A549 (cell line): ENCODE data around the gene AXDND1.

Experiments used
- BCL3 ChIP-seq: fragments of >200 bp; sonication (Bioruptor Twin); formaldehyde crosslinking; IDR thresholded peaks from 3 replicates; pipeline ENCODE4 v1.6.1; 2016
- CBX2 ChIP-seq: fragments of 200-600 bp; sonication (generic); IDR thresholded peaks from 2 replicates; pipeline ENCODE4 v1.6.1; 2016; ENCODE audit warnings: low read depth, mild to moderate bottlenecking, borderline replicate concordance
- CEBPB ChIP-seq, 2 experiments: fragments of >200 bp in 1 of 2; sonication (Bioruptor Twin) in 1 of 2; formaldehyde crosslinking in 1 of 2; IDR thresholded peaks; 2 replicates each; pipeline ENCODE4 v1.6.1; 2012 to 2016
- KDM5A ChIP-seq: fragments of 200-600 bp; sonication (generic); IDR thresholded peaks from 2 replicates; pipeline ENCODE4 v1.6.1; 2016; ENCODE audit warnings: antibody characterized with exemption, mild to moderate bottlenecking
- NFE2L2 ChIP-seq: fragments of 150-350 bp; conservative IDR thresholded peaks from 2 replicates; pipeline ENCODE4 v1.6.1; 2014; ENCODE audit warnings: low read length
- POLR2A ChIP-seq: IDR thresholded peaks from 2 replicates; pipeline ENCODE4 v1.6.1; 2012; ENCODE audit warnings: mild to moderate bottlenecking, low read length
- ZNF302 ChIP-seq: fragments of 250-450 bp; sonication (Bioruptor Pico); IDR thresholded peaks from 2 replicates; pipeline ENCODE4 v1.9.0; 2021; ENCODE audit warnings: inconsistent platforms, mild to moderate bottlenecking, moderate library complexity
- TF ChIP-seq, protein P1 (sequence below): fragments of >200 bp; sonication (Bioruptor Twin); formaldehyde crosslinking; IDR thresholded peaks from 3 replicates; pipeline ENCODE4 v1.5.1; 2016
- TF ChIP-seq, protein P2 (sequence below): fragments of 250-450 bp; sonication (Bioruptor Pico); IDR thresholded peaks from 2 replicates; pipeline ENCODE4 v1.5.0; 2020; ENCODE audit warnings: low read depth, mild to moderate bottlenecking, moderate library complexity
- TF ChIP-seq, protein P3 (sequence below): fragments of 450-650 bp; IDR thresholded peaks from 2 replicates; pipeline ENCODE4 v1.6.1; 2014; ENCODE audit warnings: antibody characterized with exemption

DNA sequence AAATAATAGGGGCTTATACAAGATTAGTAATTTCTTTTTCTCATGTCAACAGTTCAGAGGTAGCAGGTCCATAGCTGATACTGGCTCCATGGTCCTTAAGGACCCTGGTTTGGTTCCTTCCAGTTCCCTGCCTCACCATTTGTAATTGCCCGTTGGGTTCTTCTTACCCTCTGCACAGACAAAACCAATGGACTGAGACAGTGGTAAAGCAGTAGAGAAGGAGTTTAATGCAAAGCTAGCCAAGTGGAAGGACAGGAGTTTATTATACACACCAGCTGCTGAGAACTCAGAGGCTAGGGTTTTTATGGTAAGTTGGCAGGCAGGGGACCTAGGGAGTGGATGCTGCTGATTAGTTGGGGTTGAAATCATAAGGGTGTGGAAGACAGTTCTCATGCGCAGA is 35.9 kb upstream of the AXDND1 start:
- TF ChIP-seq, protein P1, sequence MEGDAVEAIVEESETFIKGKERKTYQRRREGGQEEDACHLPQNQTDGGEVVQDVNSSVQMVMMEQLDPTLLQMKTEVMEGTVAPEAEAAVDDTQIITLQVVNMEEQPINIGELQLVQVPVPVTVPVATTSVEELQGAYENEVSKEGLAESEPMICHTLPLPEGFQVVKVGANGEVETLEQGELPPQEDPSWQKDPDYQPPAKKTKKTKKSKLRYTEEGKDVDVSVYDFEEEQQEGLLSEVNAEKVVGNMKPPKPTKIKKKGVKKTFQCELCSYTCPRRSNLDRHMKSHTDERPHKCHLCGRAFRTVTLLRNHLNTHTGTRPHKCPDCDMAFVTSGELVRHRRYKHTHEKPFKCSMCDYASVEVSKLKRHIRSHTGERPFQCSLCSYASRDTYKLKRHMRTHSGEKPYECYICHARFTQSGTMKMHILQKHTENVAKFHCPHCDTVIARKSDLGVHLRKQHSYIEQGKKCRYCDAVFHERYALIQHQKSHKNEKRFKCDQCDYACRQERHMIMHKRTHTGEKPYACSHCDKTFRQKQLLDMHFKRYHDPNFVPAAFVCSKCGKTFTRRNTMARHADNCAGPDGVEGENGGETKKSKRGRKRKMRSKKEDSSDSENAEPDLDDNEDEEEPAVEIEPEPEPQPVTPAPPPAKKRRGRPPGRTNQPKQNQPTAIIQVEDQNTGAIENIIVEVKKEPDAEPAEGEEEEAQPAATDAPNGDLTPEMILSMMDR, result no peak
- TF ChIP-seq, protein P2, sequence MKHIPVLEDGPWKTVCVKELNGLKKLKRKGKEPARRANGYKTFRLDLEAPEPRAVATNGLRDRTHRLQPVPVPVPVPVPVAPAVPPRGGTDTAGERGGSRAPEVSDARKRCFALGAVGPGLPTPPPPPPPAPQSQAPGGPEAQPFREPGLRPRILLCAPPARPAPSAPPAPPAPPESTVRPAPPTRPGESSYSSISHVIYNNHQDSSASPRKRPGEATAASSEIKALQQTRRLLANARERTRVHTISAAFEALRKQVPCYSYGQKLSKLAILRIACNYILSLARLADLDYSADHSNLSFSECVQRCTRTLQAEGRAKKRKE (CRISPR knock-in tag), result no peak
- TF ChIP-seq NFE2L2 (no peak), CBX2 (no peak), ZNF302 (CRISPR knock-in tag) (no peak), CEBPB (IDR thresholded peaks at IDR 0.05) (no peak), KDM5A (no peak), BCL3 (no peak), POLR2A (no peak)
- TF ChIP-seq, protein P3, sequence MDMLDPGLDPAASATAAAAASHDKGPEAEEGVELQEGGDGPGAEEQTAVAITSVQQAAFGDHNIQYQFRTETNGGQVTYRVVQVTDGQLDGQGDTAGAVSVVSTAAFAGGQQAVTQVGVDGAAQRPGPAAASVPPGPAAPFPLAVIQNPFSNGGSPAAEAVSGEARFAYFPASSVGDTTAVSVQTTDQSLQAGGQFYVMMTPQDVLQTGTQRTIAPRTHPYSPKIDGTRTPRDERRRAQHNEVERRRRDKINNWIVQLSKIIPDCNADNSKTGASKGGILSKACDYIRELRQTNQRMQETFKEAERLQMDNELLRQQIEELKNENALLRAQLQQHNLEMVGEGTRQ, result no peak
